ENCODE results near the gene PRSS3.
"Not testable (repeated sequence)": the region's sequence is repeated elsewhere in the genome, so short reads cannot be mapped to it uniquely, and the experiment has no call there.

Gene PRSS3

DNA sequence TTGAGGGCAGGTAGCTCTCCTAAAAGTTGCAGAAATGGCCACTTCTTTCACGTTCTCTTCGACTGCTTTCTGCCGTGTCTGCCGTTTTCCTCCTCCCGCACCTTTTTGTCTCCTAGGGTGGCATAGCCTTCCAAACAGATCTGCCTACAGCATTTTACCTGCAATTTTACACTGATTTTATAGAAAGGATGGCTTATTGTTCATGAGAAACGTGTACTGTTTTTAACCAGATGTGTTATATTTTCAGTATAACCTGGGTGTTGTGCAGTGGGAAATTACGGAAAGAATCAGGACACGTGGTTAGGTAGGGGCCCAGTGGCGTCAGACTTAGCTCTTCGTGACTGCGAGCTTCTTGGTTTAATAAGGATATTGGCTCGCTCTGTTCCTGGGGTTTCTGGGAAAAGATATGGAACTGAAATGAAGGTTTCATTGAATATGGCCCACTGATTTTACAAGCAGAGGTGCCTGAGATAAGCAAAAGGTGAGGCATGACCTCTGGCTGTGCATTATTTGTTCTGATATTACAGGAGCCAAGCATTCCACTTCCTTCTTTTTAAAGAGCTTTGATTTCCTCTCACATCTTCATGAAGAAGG is 43.7 kb upstream of the PRSS3 start:
- no peak overlapping the region for H3K27ac ChIP-seq
- TF ChIP-seq, protein P1, sequence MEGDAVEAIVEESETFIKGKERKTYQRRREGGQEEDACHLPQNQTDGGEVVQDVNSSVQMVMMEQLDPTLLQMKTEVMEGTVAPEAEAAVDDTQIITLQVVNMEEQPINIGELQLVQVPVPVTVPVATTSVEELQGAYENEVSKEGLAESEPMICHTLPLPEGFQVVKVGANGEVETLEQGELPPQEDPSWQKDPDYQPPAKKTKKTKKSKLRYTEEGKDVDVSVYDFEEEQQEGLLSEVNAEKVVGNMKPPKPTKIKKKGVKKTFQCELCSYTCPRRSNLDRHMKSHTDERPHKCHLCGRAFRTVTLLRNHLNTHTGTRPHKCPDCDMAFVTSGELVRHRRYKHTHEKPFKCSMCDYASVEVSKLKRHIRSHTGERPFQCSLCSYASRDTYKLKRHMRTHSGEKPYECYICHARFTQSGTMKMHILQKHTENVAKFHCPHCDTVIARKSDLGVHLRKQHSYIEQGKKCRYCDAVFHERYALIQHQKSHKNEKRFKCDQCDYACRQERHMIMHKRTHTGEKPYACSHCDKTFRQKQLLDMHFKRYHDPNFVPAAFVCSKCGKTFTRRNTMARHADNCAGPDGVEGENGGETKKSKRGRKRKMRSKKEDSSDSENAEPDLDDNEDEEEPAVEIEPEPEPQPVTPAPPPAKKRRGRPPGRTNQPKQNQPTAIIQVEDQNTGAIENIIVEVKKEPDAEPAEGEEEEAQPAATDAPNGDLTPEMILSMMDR (conservative IDR thresholded peaks at IDR 0.05; ENCODE audit: low read depth, low read length) = no peak
- H3K36me3 ChIP-seq (ENCODE audit: insufficient read depth) = no peaks in the 10 kb centered on the region
- no peaks in the 10 kb centered on the region for H3K79me2 ChIP-seq (ENCODE audit: insufficient read depth, low read depth)
- no peak overlapping the region for H2AFZ ChIP-seq (ENCODE audit: low read depth)
- no peak overlapping the region for H3K4me3 ChIP-seq (IDR thresholded peaks at IDR 0.05; ENCODE audit: insufficient read depth, low read depth, low read length)
- no peaks in the 10 kb centered on the region for H3K27me3 ChIP-seq (ENCODE audit: insufficient read depth, low read depth)
- no peaks in the 10 kb centered on the region for H3K4me1 ChIP-seq (ENCODE audit: low read depth, poor library complexity, severe bottlenecking)
- H3K4me2 ChIP-seq = no peak overlapping the region
- H3K9ac ChIP-seq = no peak overlapping the region
- no peaks in the 10 kb centered on the region for H4K20me1 ChIP-seq (ENCODE audit: insufficient read depth)

DNA sequence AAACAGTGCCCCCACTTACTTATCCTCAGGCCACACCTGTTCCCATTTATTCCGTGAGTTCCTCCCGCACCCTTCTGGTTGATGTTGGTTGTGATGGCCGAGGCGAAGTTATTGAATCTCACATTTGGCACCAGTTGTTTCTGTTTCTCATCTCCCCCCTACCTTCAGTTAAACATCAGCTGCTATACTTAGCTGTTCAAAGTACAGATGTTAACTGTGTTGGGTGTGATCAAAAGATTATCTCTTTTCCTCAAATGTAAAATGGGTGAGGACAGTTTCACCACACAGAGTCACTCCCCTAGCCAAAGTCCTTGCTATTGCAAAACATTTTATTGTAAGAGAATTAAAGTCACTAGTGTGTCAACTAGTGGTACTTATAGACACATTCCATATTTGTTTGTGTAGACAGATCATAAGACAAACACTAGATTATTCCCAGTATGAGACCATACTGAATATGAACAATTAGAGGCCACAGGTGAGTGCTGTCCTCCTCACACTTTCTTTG is 43.2 kb upstream of the PRSS3 start:
- Histone ChIP-seq H3K27ac (no peak overlapping the region), H3K36me3 (ENCODE audit: insufficient read depth) (no peaks in the 10 kb centered on the region), H4K20me1 (ENCODE audit: insufficient read depth) (no peaks in the 10 kb centered on the region), H3K4me2 (no peak overlapping the region), H3K27me3 (ENCODE audit: insufficient read depth, low read depth) (no peaks in the 10 kb centered on the region), H3K79me2 (ENCODE audit: insufficient read depth, low read depth) (no peaks in the 10 kb centered on the region), H3K4me1 (ENCODE audit: low read depth, poor library complexity, severe bottlenecking) (no peaks in the 10 kb centered on the region), H2AFZ (ENCODE audit: low read depth) (no peak overlapping the region), H3K9ac (no peak overlapping the region), H3K4me3 (IDR thresholded peaks at IDR 0.05; ENCODE audit: insufficient read depth, low read depth, low read length) (no peak overlapping the region)
- TF ChIP-seq, protein P1 (conservative IDR thresholded peaks at IDR 0.05; ENCODE audit: low read depth, low read length) = no peak

DNA sequence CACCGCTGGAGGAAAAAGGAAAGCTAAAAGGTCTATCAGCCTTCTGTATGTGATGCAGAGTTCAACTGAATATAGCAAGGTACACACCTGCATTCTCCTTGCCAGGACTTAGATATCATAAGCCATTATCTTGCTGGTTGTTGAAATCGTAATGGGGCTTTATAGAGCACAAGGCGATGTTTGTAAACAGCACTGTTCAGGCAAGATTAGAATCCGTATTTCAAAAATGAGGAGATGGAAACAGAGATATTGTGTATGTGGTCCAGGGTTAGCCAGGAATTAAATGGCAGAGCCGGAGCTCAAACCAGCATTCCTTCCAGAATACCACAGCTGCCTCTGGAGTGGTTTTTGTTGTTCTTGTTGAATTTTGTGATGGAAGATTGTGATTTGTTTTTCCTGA is 42.6 kb upstream of the PRSS3 start:
- H3K4me2 ChIP-seq; H4K20me1 ChIP-seq (ENCODE audit: insufficient read depth); H3K4me1 ChIP-seq (ENCODE audit: low read depth, poor library complexity, severe bottlenecking); H3K27ac ChIP-seq; H3K4me3 ChIP-seq (IDR thresholded peaks at IDR 0.05; ENCODE audit: insufficient read depth, low read depth, low read length); H3K9ac ChIP-seq; H3K79me2 ChIP-seq (ENCODE audit: insufficient read depth, low read depth); H3K27me3 ChIP-seq (ENCODE audit: insufficient read depth, low read depth); H2AFZ ChIP-seq (ENCODE audit: low read depth); H3K36me3 ChIP-seq (ENCODE audit: insufficient read depth): not testable (repeated sequence)

DNA sequence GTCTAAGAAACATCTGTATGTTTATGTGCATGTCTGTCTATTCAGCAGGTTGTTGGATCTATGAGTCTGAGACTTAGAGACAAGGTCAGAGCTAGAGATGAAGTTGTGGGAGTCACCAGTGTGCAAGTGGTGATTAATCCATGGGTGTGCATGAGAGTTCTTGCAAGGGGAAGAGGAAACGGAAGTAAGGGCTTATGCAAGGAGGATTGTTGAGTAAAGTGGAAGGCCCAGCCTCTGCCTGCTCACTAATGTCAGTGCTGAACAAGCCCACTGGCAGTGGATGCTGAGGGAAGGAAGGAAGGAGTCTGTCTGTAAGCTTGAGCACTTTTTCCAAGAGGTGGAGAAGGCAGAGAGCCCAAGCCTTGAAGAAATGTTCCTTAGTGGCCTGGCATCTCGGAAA is 35.7 kb upstream of the PRSS3 start:
- not testable (repeated sequence) for H3K79me2 ChIP-seq (ENCODE audit: insufficient read depth, low read depth); H2AFZ ChIP-seq (ENCODE audit: low read depth)

DNA sequence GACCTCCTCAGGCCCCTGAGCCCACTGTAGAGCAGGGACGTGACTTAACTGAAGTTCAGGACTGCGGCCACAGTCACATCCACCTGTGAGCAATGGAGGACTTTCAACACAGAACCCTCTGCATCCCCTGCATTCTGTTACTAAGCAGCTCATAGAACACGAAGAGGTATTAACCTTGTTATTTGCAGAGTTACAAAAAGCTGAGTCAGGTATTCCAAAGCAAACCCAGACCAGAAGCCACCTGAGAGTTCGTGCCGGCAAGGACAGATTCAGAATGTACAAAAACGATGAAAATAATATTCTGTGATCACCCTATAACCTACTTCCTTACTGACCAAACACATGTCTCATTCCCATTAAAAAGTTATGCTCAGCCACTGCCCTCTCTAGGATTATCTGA is 33.0 kb upstream of the PRSS3 start:
- Histone ChIP-seq H3K4me1 (ENCODE audit: low read depth, poor library complexity, severe bottlenecking) (no peaks in the 10 kb centered on the region), H3K9ac (no peak overlapping the region), H3K4me3 (IDR thresholded peaks at IDR 0.05; ENCODE audit: insufficient read depth, low read depth, low read length) (no peak overlapping the region), H3K79me2 (ENCODE audit: insufficient read depth, low read depth) (no peaks in the 10 kb centered on the region), H3K4me2 (no peak overlapping the region), H2AFZ (ENCODE audit: low read depth) (no peak overlapping the region), H3K36me3 (ENCODE audit: insufficient read depth) (no peaks in the 10 kb centered on the region), H3K27ac (no peak overlapping the region), H3K27me3 (ENCODE audit: insufficient read depth, low read depth) (no peaks in the 10 kb centered on the region), H4K20me1 (ENCODE audit: insufficient read depth) (no peaks in the 10 kb centered on the region)
- TF ChIP-seq, protein P1 (conservative IDR thresholded peaks at IDR 0.05; ENCODE audit: low read depth, low read length) = no peak

More for the DNA sequence above, 35.7 kb upstream of the PRSS3 start:
- not testable (repeated sequence) for H3K27me3 ChIP-seq (ENCODE audit: insufficient read depth, low read depth); H3K4me2 ChIP-seq; H3K4me1 ChIP-seq (ENCODE audit: low read depth, poor library complexity, severe bottlenecking); H3K36me3 ChIP-seq (ENCODE audit: insufficient read depth); H4K20me1 ChIP-seq (ENCODE audit: insufficient read depth); H3K27ac ChIP-seq; H3K4me3 ChIP-seq (IDR thresholded peaks at IDR 0.05; ENCODE audit: insufficient read depth, low read depth, low read length); H3K9ac ChIP-seq

DNA sequence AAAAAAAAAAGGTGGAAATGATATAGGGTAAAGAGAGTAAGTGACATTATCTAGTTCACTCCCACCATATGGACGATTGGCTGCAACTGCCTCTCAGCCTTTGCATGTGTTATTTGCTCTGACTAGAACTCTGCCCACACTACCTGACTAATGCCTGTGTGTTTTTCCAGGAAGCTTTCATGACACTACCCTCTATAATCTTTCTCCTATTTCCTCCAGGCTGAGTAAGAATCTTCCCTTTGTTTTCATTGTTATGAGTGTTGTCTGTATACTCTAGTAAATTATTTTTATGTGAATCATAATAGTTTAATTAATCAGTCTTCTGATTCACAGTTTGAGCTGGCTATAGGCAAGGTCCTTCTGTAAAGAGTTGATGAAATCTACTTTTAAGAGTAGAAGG is 31.7 kb upstream of the PRSS3 start:
- H4K20me1 ChIP-seq (ENCODE audit: insufficient read depth); H3K27me3 ChIP-seq (ENCODE audit: insufficient read depth, low read depth); H3K4me3 ChIP-seq (IDR thresholded peaks at IDR 0.05; ENCODE audit: insufficient read depth, low read depth, low read length); H3K9ac ChIP-seq; H2AFZ ChIP-seq (ENCODE audit: low read depth); H3K4me2 ChIP-seq; H3K36me3 ChIP-seq (ENCODE audit: insufficient read depth); H3K27ac ChIP-seq; H3K4me1 ChIP-seq (ENCODE audit: low read depth, poor library complexity, severe bottlenecking); H3K79me2 ChIP-seq (ENCODE audit: insufficient read depth, low read depth): not testable (repeated sequence)

All from KMS-11 (cell line).